Measurements from ENCODE around the gene AVEN.
"Not testable (repeated sequence)": the region's sequence is repeated elsewhere in the genome, so short reads cannot be mapped to it uniquely, and the experiment has no call there.

The AVEN gene

GRCh38 chr15:34038871-34039789 is at the start of gene AVEN:
Gene AVEN (minus strand): TSS chr15:34039204. CDS start chr15:34039046, 158 bp downstream.
- ATAC-seq (peak; percentile 82), DNase-seq (peak; percentile 68)

GRCh38 chr15:34085746-34086145 is 46.7 kb upstream of the AVEN start:
- ATAC-seq, result no peak

GRCh38 chr15:34084086-34084485 is 45.1 kb upstream of the AVEN start:
- ATAC-seq, result no peak

More at GRCh38 chr15:34085746-34086145, 46.7 kb upstream of the AVEN start:
- no peak for DNase-seq

GRCh38 chr15:34079904-34080303 is 40.9 kb upstream of the AVEN start:
- no peak for DNase-seq
- no peak for ATAC-seq

More at GRCh38 chr15:34084086-34084485, 45.1 kb upstream of the AVEN start:
- DNase-seq, result no peak

GRCh38 chr15:34078900-34079299 is 39.9 kb upstream of the AVEN start:
- no peak for DNase-seq
- no peak for ATAC-seq

GRCh38 chr15:34076785-34077184 is 37.8 kb upstream of the AVEN start:
- ATAC-seq (no peak), DNase-seq (no peak)

- DNase-seq (no peak), ATAC-seq (no peak)
These were observed 31.0 kb upstream of the AVEN start for GRCh38 chr15:34070003-34070402.

GRCh38 chr15:34065941-34066340 is 26.9 kb upstream of the AVEN start:
- no peak for DNase-seq
- ATAC-seq, result no peak

GRCh38 chr15:34065261-34065660 is 26.3 kb upstream of the AVEN start:
- ATAC-seq, result no peak
- DNase-seq, result no peak

GRCh38 chr15:34064438-34064837 is 25.4 kb upstream of the AVEN start:
- DNase-seq (no peak), ATAC-seq (no peak)

GRCh38 chr15:34059946-34060345 is 20.9 kb upstream of the AVEN start:
- ATAC-seq, result no peak

GRCh38 chr15:34059476-34059875 is 20.5 kb upstream of the AVEN start:
- DNase-seq, result no peak
- ATAC-seq, result no peak

More at GRCh38 chr15:34059946-34060345, 20.9 kb upstream of the AVEN start:
- DNase-seq, result no peak

GRCh38 chr15:34056911-34057310 is 17.9 kb upstream of the AVEN start:
- DNase-seq (no peak), ATAC-seq (no peak)

GRCh38 chr15:34055868-34056595 is 17.0 kb upstream of the AVEN start:
- ATAC-seq (no peak), DNase-seq (no peak)

- ATAC-seq (no peak), DNase-seq (no peak)
These were observed 15.2 kb upstream of the AVEN start for GRCh38 chr15:34054081-34054707.

GRCh38 chr15:34050385-34050784 is 11.4 kb upstream of the AVEN start:
- not testable (repeated sequence) for DNase-seq

GRCh38 chr15:34049112-34049511 is 10.1 kb upstream of the AVEN start:
- ATAC-seq, result no peak
- DNase-seq, result no peak

More at GRCh38 chr15:34050385-34050784, 11.4 kb upstream of the AVEN start:
- not testable (repeated sequence) for ATAC-seq

- no peak for DNase-seq
- no peak for ATAC-seq
These were observed 9.1 kb upstream of the AVEN start for GRCh38 chr15:34047893-34048775.

GRCh38 chr15:34046471-34047145 is 7.6 kb upstream of the AVEN start:
- DNase-seq, result no peak

GRCh38 chr15:34043813-34044212 is 4.8 kb upstream of the AVEN start:
- DNase-seq (no peak), ATAC-seq (no peak)

More at GRCh38 chr15:34046471-34047145, 7.6 kb upstream of the AVEN start:
- ATAC-seq, result no peak

GRCh38 chr15:34043391-34043790 is 4.4 kb upstream of the AVEN start:
- DNase-seq (no peak), ATAC-seq (no peak)
